Right lobe of liver (tissue), 4 donors: ENCODE results near the gene BRMS1.

Experiments
- CTCF ChIP-seq, 4 donors: fragments of 200-600 bp in 3 of 4; fragments of 450-650 bp in 1 of 4; IDR thresholded peaks; one replicate each; pipeline versions ENCODE4 v1.5.1 to v1.8.0; 2016 to 2022; ENCODE audit warnings: antibody characterized with exemption in 4 of 4, mild to moderate bottlenecking in 2 of 4
- POLR2A ChIP-seq: fragments of 450-650 bp; IDR thresholded peaks from one replicate; pipeline ENCODE4 v1.6.1; 2017; ENCODE audit warnings: antibody characterized with exemption, mild to moderate bottlenecking
- donor health status: DM: no; HTN: no; CAD: no.
- donor health status: DM: no; HTN: no; CAD: no.
- donor health status: DM: no; HTN: yes; CAD: no.

DNA sequence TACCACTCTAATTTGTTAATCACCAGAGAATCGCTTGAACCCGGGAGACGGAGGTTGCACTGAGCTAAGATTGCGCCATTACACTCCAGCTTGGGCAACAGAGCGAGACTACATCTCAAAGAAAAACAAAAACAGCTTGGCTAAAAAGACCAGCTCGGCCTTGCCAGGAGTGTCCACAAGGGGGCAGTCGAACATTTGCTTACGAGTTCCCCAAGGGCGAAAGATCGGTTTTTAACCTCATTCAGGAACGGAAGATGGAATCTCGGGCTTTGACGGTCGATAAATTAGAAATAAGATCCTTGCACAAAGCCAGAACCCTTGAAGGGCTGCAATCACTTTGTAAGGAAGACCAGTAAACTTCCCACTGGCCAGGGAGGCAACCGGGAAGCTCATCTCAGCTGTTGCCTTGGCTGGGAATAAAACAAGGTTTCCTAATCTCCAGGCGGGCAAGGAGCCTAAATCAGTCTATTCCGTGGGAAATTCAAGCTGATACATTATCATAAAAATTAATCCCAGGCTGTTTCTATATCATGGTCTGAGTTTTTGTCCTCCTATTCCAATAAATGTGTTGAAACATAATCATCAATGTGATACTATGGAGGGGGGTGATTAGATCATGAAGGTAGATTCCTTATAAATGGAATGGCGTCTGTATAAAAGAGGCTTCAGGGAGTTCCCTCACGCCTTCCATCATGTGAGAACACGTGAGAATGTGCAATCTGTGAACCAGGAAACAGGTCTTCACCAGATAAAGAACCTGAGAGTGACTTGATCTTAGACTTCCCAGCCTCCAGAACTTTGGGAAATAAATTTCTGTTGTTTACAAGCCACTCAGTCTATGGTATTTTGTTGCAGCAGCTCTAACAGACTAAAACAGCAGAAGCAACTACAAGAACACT, 41.5 kb upstream of the BRMS1 start:
- peak; percentile 81 to 96 (median 96) for TF ChIP-seq CTCF (IDR thresholded peaks at IDR 0.05)
- no peak for TF ChIP-seq POLR2A
